Left ventricle myocardium inferior (tissue), 1 donor: ENCODE data around the gene FDX2. TPM values are rescaled to one million over a fixed set of nuclear protein-coding genes. Genes with fewer than 3 reads are reported as not detected.

Experiments used
- DNase-seq: peaks from one replicate; pipeline ENCODE4 v3.0.0-alpha.2; 2020
- H3K27ac ChIP-seq: fragments of 200-600 bp; replicated peaks from 2 replicates; pipeline ENCODE4 v1.8.0; 2021
- H3K27me3 ChIP-seq: fragments of 200-600 bp; 2 replicates; pipeline ENCODE4 v1.8.0; 2021; ENCODE audit warnings: low read depth
- H3K36me3 ChIP-seq: fragments of 200-600 bp; 2 replicates; pipeline ENCODE4 v1.8.0; 2021
- H3K4me1 ChIP-seq: fragments of 200-600 bp; 2 replicates; pipeline ENCODE4 v1.8.0; 2021
- H3K4me3 ChIP-seq: fragments of 200-600 bp; 2 replicates; pipeline ENCODE4 v1.8.0; 2021; ENCODE audit warnings: mild to moderate bottlenecking, moderate library complexity
- H3K9me3 ChIP-seq: fragments of 200-600 bp; replicated peaks from 2 replicates; pipeline ENCODE4 v1.8.0; 2021
- CTCF ChIP-seq: fragments of 200-600 bp; IDR thresholded peaks from 2 replicates; pipeline ENCODE4 v1.8.0; 2021; ENCODE audit warnings: antibody characterized with exemption, mild to moderate bottlenecking, borderline replicate concordance
- intact Hi-C: fragments of 100-400 bp; cut with micrococcal nuclease; formaldehyde crosslinking; loops from one replicate; pipeline ENCODE4 v1.11.0; 2022
- total RNA-seq: library from RNA; stranded (reverse); fragmentation: NEBNext Ultra II Directional; extraction: Animal tissue kit (Norgen Biotek cat#: 25700); gene quantifications from one replicate; pipeline ENCODE4 v1.2.1, GENCODE V29; 2021
- donor health status: DM: no; HTN: yes; CAD: no; lungs with severe emphysema.

The FDX2 gene
- total RNA-seq, 1 donor from 2014 or later, result 17.4 TPM

DNA sequence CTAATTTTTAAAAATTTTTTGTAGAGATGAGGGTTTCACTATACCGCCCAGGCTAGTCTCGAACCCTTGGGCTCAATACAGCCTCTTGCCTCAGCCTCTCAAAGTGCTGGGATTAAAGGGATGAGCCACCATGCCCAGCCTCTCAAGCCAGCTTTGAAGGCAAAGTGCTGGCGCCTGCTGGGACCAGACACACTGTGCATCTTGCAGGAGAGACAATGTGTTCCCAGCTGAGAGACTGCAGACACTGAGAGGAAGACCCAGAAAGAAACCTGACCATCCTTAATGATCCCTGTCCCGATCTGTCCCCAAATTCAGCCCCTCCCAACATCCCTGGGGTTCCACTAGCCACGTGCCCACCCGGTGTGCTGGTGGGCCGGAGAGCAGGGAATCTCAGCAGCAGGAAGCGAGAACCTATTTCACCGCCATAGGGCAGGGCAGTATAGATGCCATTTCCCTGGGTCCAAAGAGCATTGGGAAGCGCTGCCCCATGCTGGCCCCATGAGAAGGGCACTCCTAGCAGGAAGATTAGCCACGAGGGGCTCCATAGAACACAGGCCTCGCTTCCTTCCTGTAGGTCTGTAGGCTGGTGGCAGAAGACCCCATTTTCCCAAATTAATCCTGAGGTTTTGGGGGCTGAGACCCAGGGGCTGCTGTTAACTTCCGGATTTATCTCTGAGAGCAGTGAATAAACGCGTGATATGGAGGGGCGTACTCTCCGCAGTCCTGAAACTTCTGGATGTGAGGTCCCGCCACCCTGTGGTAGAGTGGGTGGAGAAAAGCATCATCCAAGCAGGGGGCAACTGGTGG is 16.5 kb upstream of the FDX2 start:
- intact Hi-C loops, result loop anchor here (10.0 kb wide), 1 partner anchor 58 kb away; the partner anchor contains the start of gene ICAM1
- no peak for TF ChIP-seq CTCF
- H3K9me3 ChIP-seq, result no peaks in the 10 kb centered on the region
- H3K27ac ChIP-seq, result peak overlapping the region; percentile 90
- H3K4me3 ChIP-seq, result peak overlapping the region; percentile 82
- H3K27me3 ChIP-seq, result no peaks in the 10 kb centered on the region
- H3K4me1 ChIP-seq, result peaks cover 36% of the 10 kb centered on the region
- DNase-seq, result no peak
- H3K36me3 ChIP-seq, result peaks cover 33% of the 10 kb centered on the region

DNA sequence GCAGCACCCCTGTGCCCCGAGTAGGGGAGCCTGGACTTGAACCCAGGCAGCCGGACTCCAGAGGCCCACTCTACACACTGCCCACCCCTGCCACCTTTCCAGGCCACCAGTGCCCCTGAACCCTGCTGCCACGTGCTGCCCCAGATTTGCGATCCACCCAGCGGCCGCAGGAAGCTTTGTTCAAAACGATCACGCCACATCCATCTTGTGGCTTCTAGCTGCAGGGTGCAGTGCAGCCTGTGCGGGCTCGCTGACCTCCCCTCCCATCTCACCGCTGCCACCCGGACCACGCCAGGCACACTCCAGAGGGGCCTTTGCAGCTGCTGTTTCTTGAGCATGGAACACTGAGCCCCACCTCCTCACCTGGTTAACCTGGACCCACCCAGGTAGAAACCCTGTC is 13.7 kb upstream of the FDX2 start:
- peaks cover 61% of the 10 kb centered on the region for H3K36me3 ChIP-seq
- intact Hi-C loops, result no loop called here
- TF ChIP-seq CTCF, result no peak

DNA sequence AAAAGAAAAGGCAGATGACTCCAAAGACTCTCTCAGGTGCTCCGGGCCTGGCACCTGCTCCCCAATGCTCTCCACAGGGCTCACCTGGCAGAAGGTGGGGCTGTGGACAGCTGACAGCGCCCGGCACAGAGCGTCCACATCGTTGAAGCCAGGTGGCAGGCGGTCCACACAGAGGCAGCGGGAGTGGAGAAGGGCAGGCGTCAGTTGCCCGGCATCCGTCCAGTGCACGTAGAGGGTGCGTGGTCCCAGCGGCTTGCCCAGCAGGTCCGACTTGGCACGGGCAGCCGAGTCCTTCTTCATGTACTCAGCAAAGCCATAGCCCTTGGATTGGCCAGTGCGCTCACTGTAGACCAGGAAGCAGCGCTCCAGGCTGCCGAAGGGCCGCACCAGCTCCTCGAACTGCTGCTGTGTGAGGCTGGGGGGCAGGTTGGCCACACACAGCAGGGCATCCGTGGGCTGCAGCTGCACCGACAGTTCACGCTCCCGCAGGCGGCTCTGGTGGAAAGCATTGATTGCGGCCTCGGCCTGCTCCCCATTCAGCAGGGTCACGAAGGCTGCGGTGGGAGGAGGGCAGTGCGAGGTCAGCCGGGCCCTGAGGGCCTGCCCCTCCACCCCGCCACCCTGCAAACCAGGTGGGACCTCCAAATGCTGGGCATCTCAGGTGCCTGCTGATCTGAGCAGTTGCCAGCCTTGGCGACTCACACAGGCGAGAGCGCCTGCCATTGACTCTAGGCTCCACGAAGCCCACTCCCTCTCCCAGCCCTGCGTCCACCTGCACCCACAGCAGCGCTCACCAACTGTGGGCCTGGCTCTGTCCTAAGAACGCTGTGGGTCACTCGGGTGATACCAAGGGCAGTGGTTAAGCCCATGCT is 13.0 kb upstream of the FDX2 start:
- H3K27ac ChIP-seq, result no peak overlapping the region
- no peak for TF ChIP-seq CTCF
- H3K4me3 ChIP-seq, result no peak overlapping the region
- H3K27me3 ChIP-seq, result no peaks in the 10 kb centered on the region
- H3K9me3 ChIP-seq, result no peaks in the 10 kb centered on the region
- DNase-seq, result no peak
- H3K36me3 ChIP-seq, result peaks cover 69% of the 10 kb centered on the region
- intact Hi-C loops, result no loop called here
- peaks cover 15% of the 10 kb centered on the region for H3K4me1 ChIP-seq

More for the DNA sequence above, 13.7 kb upstream of the FDX2 start:
- no peak overlapping the region for H3K27ac ChIP-seq
- H3K27me3 ChIP-seq, result no peaks in the 10 kb centered on the region
- H3K4me1 ChIP-seq, result peaks cover 23% of the 10 kb centered on the region
- H3K9me3 ChIP-seq, result no peaks in the 10 kb centered on the region
- H3K4me3 ChIP-seq, result no peak overlapping the region
- no peak for DNase-seq

GRCh38 chr19:10327793-10328192 is 12.0 kb upstream of the FDX2 start:
- no peak for DNase-seq
- Histone ChIP-seq H3K36me3 (peaks cover 79% of the 10 kb centered on the region), H3K27me3 (no peaks in the 10 kb centered on the region), H3K9me3 (no peaks in the 10 kb centered on the region), H3K27ac (no peak overlapping the region), H3K4me1 (peaks cover 13% of the 10 kb centered on the region), H3K4me3 (no peak overlapping the region)
- no peak for TF ChIP-seq CTCF
- intact Hi-C loops, result no loop called here

GRCh38 chr19:10325732-10326131 is 9.9 kb upstream of the FDX2 start:
- Histone ChIP-seq H3K4me1 (no peaks in the 10 kb centered on the region), H3K36me3 (peaks cover 100% of the 10 kb centered on the region), H3K4me3 (no peak overlapping the region), H3K9me3 (no peaks in the 10 kb centered on the region), H3K27ac (no peak overlapping the region), H3K27me3 (no peaks in the 10 kb centered on the region)
- intact Hi-C loops, result no loop called here
- no peak for DNase-seq
- TF ChIP-seq CTCF, result no peak
